Omental fat pad (tissue), 4 donors: ENCODE measurements around the gene SAMSN1. TPM values are rescaled to one million over a fixed set of nuclear protein-coding genes. Genes with fewer than 3 reads are reported as not detected.

Source experiments
- ATAC-seq: fragments of 150-250 bp; one replicate; pipeline ENCODE4 v1.9.1; 2016; ENCODE audit warnings: mild to moderate bottlenecking, moderate library complexity; ENCODE audit not compliant: low FRiP score
- DNase-seq: peaks from one replicate; pipeline ENCODE4 v3.0.0-alpha.2; 2019; ENCODE audit warnings: low spot score
- total RNA-seq, 4 donors: library from RNA; depleted of rRNA; stranded (reverse); fragments of >200 nt; gene quantifications; one replicate each; pipeline ENCODE4 v1.1.0, GENCODE V29; 2016
- TF ChIP-seq, protein P1 (sequence below), 3 donors: fragments of 450-650 bp; IDR thresholded peaks; one replicate each; pipeline ENCODE4 v1.5.1; 2016 to 2017; ENCODE audit warnings: antibody characterized with exemption in 3 of 3, mild to moderate bottlenecking in 3 of 3, moderate library complexity in 2 of 3

Gene SAMSN1
- total RNA-seq, 4 donors from 2014 or later: 20.0 to 48.4 (median 30.2) TPM

DNA sequence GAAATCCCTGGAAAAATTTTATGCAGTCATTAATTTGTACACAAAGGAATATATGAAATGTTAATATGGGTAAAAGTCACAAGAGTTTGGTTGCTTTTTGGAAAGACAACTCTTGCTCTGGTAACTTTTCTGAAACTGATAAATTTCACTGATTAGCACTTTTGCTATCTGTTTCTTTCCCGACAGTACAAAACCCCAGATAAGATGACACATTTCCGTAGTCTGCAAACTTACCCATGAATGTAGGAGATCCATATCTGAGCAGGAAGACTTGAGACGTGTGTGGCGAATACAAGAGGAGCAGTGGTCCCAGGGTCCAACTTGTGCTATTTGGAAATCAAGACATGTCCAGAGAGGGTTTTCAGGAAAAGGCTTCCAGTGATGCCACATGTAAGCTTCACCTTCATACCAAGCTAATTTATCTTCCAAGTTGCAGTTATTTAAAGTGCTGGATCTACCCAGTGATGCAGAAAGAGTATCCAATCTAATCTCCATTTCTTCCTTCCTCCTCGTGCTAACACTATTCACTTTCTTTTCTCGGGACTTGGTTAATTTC is 35.9 kb upstream of the SAMSN1 start:
- TF ChIP-seq, protein P1, sequence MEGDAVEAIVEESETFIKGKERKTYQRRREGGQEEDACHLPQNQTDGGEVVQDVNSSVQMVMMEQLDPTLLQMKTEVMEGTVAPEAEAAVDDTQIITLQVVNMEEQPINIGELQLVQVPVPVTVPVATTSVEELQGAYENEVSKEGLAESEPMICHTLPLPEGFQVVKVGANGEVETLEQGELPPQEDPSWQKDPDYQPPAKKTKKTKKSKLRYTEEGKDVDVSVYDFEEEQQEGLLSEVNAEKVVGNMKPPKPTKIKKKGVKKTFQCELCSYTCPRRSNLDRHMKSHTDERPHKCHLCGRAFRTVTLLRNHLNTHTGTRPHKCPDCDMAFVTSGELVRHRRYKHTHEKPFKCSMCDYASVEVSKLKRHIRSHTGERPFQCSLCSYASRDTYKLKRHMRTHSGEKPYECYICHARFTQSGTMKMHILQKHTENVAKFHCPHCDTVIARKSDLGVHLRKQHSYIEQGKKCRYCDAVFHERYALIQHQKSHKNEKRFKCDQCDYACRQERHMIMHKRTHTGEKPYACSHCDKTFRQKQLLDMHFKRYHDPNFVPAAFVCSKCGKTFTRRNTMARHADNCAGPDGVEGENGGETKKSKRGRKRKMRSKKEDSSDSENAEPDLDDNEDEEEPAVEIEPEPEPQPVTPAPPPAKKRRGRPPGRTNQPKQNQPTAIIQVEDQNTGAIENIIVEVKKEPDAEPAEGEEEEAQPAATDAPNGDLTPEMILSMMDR (IDR thresholded peaks at IDR 0.05): no peak
- DNase-seq (no peak), ATAC-seq (no peak)

DNA sequence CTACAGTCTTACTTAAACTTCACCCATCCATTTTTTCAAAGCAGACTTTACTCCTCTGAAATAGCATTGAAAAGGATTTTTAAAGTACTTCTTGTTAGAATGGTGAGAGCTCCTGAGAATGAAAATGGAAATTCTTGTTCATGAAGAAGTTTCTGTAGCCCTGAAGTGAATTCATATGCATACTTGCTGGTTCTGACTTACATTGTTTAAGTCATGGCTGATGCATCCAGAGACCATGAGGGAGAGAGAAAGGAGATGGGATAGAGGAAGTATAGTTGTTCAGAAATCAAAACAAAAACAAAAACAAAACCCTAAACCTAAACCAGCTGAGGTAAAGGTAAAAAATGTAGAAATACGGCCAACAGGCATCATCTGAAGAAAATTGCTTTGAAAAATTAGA is 27.1 kb upstream of the SAMSN1 start:
- ATAC-seq: no peak
- TF ChIP-seq, protein P1 (IDR thresholded peaks at IDR 0.05): no peak
- DNase-seq: no peak

DNA sequence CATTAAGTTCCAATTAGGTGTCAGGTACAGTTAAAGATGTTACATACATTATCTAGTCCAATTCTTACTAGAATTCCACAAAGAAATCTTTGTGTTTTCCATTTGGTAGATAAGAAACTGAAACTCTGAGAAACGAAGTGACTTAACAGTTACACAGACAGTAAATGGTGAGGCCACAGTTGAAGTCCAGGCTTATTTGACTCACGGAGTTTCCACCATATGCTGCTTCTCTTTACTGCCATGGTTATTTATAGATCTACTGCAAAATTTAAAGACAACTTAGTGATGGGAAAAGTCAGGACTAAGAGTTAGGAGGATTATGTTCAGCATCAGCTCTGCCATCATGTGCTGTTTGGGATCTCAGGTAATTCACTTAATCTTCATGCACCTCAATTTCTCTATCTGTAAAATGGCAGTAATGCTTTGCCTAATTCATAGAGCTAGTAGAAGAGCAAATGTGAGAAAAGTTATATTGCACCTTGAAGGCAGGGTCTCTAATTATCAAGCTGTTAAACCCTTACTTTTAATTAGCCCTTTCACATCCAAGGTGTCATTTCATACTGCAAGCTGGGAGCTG is 26.2 kb upstream of the SAMSN1 start:
- ATAC-seq (no peak), DNase-seq (no peak)
- TF ChIP-seq, protein P1 (IDR thresholded peaks at IDR 0.05): no peak

DNA sequence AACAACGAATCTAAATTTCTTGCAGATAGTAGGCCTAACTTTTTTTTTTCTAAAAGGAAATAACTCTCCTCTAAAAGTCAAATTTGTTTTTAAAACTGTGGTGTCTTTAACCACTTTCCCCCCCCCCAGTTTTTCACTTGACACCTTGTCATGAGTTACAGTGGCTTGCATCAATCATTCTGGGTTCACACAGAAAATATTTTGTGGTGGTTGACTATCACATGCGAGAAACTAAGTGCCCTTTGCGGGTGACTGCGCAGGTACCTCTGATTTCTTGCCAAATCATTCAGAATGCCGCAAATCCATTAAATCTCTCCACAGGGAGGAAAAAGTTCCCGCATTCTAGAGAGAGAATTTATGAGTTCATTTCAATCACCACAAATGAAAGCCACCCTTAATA is 23.8 kb upstream of the SAMSN1 start:
- no peak for DNase-seq
- TF ChIP-seq, protein P1 (IDR thresholded peaks at IDR 0.05): no peak
- no peak for ATAC-seq

DNA sequence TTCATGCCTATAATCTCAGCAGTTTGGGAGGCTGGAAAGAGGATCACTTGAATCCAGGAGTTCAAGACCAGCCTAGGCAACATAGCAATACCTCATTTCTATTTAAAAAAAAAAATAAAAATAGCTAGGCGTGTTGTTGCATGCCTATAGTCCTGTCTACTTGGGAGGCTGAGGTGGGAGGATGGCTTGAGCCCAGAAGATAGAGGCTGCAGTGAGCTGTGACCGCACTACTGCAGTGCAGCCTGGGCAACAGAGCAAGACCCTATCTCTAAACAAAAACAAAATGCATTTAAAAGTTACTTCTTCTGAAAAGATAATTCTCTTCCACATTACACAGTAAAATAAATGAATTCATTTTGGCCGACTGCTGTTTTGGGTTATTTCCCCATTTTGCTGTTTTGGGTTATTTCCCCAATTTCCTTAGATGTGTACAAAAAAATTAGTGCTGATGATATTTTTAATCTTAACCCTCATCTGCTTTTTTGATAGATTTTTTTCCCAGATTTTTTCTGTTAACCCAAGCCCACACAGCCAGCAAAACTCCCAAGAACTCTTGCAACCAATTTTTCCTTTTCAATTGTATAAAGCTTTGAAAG is 23.0 kb upstream of the SAMSN1 start:
- TF ChIP-seq, protein P1 (IDR thresholded peaks at IDR 0.05): no peak
- ATAC-seq (no peak), DNase-seq (no peak)

DNA sequence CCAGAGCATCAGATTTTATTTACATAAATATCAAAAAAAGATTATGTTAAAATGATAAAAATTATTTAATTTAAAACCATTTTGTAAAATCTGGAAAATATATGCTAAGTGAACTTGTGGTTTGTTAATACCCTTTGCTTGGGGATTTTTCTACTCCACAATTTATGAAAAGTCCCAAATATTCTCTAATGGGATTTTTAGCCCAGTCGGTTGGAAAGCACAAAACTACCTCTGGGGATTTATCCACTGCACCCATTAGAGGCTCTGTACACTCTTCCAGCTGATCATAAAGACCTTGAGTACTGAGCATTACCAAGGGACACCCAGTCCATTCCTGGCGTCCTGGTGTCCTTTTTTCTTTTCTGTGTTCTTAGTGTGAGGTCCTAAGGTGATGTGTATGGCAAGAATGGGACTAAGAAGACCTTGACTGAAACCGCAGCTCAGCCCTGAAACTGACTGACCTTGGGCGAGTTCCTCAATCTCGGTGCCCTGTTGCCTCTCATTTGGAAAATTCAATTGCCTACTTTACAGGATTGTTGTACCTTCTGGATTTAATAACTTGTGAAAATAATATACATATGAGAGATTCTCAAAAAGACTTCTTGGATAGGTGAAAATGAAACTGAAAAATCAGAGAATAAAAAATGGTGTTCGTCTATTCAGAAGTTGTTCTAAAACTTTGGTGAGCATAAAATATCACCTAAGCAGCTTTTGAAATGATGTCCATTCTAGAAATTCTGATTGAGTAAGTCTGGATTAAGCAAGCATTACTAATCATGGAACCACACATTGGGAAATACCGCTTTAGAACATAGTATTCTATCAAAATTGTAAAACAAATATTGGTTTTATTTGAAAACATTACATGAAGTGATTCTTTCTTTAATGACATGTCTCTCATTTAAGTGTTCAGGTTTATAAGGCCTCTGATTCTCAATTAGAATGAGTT is 21.5 kb upstream of the SAMSN1 start:
- TF ChIP-seq, protein P1 (IDR thresholded peaks at IDR 0.05): no peak
- no peak for DNase-seq
- no peak for ATAC-seq
